ENCODE results near the gene RNF213.

DNA sequence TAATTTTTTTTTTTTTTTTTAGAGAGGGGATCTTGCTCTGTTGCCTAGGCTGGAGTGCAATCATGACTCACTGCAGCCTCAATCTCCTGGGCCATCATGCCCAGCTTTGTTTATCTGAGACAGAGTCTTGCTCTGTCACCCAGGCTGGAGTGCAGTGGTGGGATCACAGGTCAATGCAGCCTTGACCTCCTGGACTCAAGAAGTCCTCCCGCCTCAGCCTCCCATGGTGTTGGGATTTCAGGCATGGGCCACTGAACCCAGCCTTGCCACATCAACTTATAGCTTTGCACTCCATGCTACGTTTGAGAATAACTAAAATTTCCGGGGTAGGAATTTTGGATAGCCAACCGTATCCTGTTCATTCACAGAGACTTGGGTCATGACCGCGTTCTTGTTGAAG lies 30.6 kb downstream of the RNF213 start:
- TF ChIP-seq JUNB (IDR thresholded peaks at IDR 0.05) (no peak), RCOR1 (conservative IDR thresholded peaks at IDR 0.05; ENCODE audit: low read depth, low read length) (no peak), USF2 (IDR thresholded peaks at IDR 0.05; ENCODE audit: borderline replicate concordance, low read depth, low read length) (no peak)
- TF ChIP-seq, protein P1, sequence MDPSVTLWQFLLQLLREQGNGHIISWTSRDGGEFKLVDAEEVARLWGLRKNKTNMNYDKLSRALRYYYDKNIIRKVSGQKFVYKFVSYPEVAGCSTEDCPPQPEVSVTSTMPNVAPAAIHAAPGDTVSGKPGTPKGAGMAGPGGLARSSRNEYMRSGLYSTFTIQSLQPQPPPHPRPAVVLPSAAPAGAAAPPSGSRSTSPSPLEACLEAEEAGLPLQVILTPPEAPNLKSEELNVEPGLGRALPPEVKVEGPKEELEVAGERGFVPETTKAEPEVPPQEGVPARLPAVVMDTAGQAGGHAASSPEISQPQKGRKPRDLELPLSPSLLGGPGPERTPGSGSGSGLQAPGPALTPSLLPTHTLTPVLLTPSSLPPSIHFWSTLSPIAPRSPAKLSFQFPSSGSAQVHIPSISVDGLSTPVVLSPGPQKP (IDR thresholded peaks at IDR 0.05; ENCODE audit: low read depth, low read length) = no peak

Data from GM12878 (cell line).